Motor neuron (in vitro differentiated cells): ENCODE results near the gene DMAC2L. TPM values are rescaled to one million over a fixed set of nuclear protein-coding genes. Genes with fewer than 3 reads are reported as not detected.

Experiments
- ATAC-seq, 8 experiments: fragments of 200-7000 bp; cut with Tn5 transposase; replicated peaks in 6 of 8; 2 replicates each; pipeline ENCODE4 v1.8.0; 2021; ENCODE audit warnings: mild to moderate bottlenecking in 8 of 8, moderate library complexity in 8 of 8
- H3K27ac ChIP-seq, 2 donors: fragments of 250-450 bp; sonication (Bioruptor Pico); 2 replicates each; pipeline ENCODE4 v1.9.0; 2021; ENCODE audit warnings: antibody characterized with exemption in 2 of 2, mild to moderate bottlenecking in 2 of 2, moderate library complexity in 1 of 2
- H3K4me1 ChIP-seq, 2 donors: fragments of 250-450 bp; sonication (Bioruptor Pico); replicated peaks in 1 of 2; 2 replicates each; pipeline ENCODE4 v1.6.1; 2021; ENCODE audit warnings: antibody characterized with exemption in 2 of 2, mild to moderate bottlenecking in 2 of 2, moderate library complexity in 1 of 2
- H3K4me3 ChIP-seq, 5 donors: fragments of 250-450 bp; sonication (Bioruptor Pico); 2 replicates each; pipeline ENCODE4 v1.9.0; 2021; ENCODE audit warnings: antibody characterized with exemption in 5 of 5, mild to moderate bottlenecking in 5 of 5, moderate library complexity in 4 of 5
- WGBS, 10 experiments: fragments of 450-650 bp; shearing (Covaris generic); methylation state at CpG; one replicate each; pipeline ENCODE4 v1.0.0; 2022; 5-methylcytosine and 5-hydroxymethylcytosine counted together
- in situ Hi-C, 9 experiments: fragments of 400-800 bp; cut with MboI; loops; one replicate each; pipeline ENCODE4 v1.15.0; 2021; ENCODE audit warnings: low sequenced_read_pairs in 9 of 9, low pct_unique_long_range_greater_than_20kb in 2 of 9; ENCODE audit not compliant: unreplicated experiment in 9 of 9
- total RNA-seq, 8 experiments: library from RNA; unstranded; fragments of 300-600 nt; gene quantifications; 2 replicates each; pipeline versions ENCODE4 v1.2.3 to v1.2.4, GENCODE V29; 2022

The DMAC2L gene
- total RNA-seq, 8 experiments from 2014 or later: 8.8 to 19.0 (median 11.2) TPM

GRCh38 chr14:50334211-50334610 lies 22.1 kb downstream of the DMAC2L start:
- H3K4me1 ChIP-seq: peaks cover 18 to 20% of the 10 kb centered on the region in 2 donors
- in situ Hi-C loops: loop anchor here in 1 of 9 experiments (25.0 kb wide), 1 partner anchor 203 kb away; the partner anchor contains the start of gene MAP4K5
- H3K4me3 ChIP-seq: no peak overlapping the region
- no peak for ATAC-seq
- 90 to 100% (median 100%) methylated on average over 1 to 8 of the region's 8 CpGs; no CpG with 5 or more reads in 3 of the 10 experiments for WGBS, 10 experiments
- H3K27ac ChIP-seq: no peak overlapping the region

GRCh38 chr14:50335389-50335788 lies 23.3 kb downstream of the DMAC2L start:
- Histone ChIP-seq H3K4me1 (peaks cover 18 to 20% of the 10 kb centered on the region in 2 donors), H3K27ac (peak overlapping the region; percentile 79 to 88), H3K4me3 (peak overlapping the region in 4 of 5 donors; percentile 0 to 18 (median 7))
- peak; percentile 32 to 90 (median 85) for ATAC-seq
- in situ Hi-C loops: loop anchor here in 1 of 9 experiments (25.0 kb wide), 1 partner anchor 202 kb away; the partner anchor contains the start of gene MAP4K5
- 0 to 50% (median 6%) methylated on average over 3 to 7 of the region's 7 CpGs; no CpG with 5 or more reads in 2 of the 10 experiments for WGBS, 10 experiments

GRCh38 chr14:50335989-50336824 lies 24.1 kb downstream of the DMAC2L start:
- 3 to 53% (median 21%) methylated on average over 2 to 6 of the region's 7 CpGs; no CpG with 5 or more reads in 1 of the 10 experiments for WGBS, 10 experiments
- ATAC-seq: peak; percentile 22 to 86 (median 80)
- H3K4me1 ChIP-seq: peaks cover 18 to 20% of the 10 kb centered on the region in 2 donors
- peak overlapping the region; percentile 79 to 88 for H3K27ac ChIP-seq
- in situ Hi-C loops: loop anchor here in 1 of 9 experiments (25.0 kb wide), 1 partner anchor 201 kb away; the partner anchor contains the start of gene MAP4K5
- H3K4me3 ChIP-seq: peak overlapping the region in 3 of 5 donors; percentile 2 to 18 (median 13)

DNA sequence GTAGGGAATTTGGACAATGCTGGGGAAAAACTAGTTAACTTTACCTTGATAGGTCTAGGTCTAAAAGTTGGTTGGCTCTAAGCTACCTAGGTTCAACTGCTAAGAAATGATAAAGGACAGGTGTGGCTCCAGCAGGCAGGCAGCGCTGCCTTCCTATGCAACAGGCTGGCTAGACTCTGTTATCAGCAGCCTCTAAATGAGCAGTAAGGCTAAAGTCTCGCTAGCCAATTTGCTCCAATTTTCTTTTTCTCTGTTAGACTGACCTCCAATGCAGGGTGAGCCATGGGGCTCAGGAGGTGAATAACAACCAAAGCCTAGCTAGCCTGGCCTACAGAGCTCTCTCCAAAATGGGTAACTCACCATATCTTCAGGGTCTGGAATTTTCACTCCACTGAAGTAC lies 26.5 kb downstream of the DMAC2L start:
- in situ Hi-C loops: loop anchor here in 1 of 9 experiments (25.0 kb wide), 1 partner anchor 199 kb away; the partner anchor contains the start of gene MAP4K5
- Histone ChIP-seq H3K4me3 (no peak overlapping the region), H3K27ac (no peak overlapping the region), H3K4me1 (peaks cover 18 to 20% of the 10 kb centered on the region in 2 donors)
- WGBS, 10 experiments: 89 to 100% (median 100%) methylated on average over 1 to 2 of the region's 2 CpGs; no CpG with 5 or more reads in 3 of the 10 experiments
- no peak for ATAC-seq

- Histone ChIP-seq H3K4me1 (peaks cover 18 to 20% of the 10 kb centered on the region in 2 donors), H3K27ac (no peak overlapping the region), H3K4me3 (no peak overlapping the region)
- in situ Hi-C loops: loop anchor here in 1 of 9 experiments (25.0 kb wide), 1 partner anchor 198 kb away; the partner anchor contains the start of gene MAP4K5
- 40 to 100% (median 83%) methylated on average over 1 to 3 of the region's 3 CpGs; no CpG with 5 or more reads in 3 of the 10 experiments for WGBS, 10 experiments
- ATAC-seq: no peak
Measured at GRCh38 chr14:50339178-50339804, 27.2 kb downstream of the DMAC2L start.

DNA sequence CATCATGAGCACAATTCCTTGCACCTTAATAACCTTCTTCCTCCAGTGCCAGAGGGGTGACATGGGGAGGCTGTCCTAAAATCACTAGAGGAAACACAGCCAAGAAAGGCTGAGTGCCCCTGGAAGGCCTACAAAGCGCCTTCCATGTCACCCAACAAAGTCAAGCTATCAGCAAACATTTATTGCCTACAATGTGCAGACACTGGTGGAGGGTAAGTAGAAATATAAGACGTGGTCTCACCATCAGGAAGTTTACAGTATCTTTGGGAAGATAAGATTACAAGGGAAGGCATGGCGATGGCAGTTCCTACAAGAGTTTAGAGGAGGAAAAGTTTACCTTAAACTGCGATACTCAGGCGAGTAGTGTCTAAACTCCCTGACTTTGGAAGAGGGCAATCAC lies 27.9 kb downstream of the DMAC2L start:
- in situ Hi-C loops: loop anchor here in 1 of 9 experiments (25.0 kb wide), 1 partner anchor 197 kb away; the partner anchor contains the start of gene MAP4K5

GRCh38 chr14:50340963-50341362 lies 28.8 kb downstream of the DMAC2L start:
- in situ Hi-C loops: loop anchor here in 1 of 9 experiments (25.0 kb wide), 1 partner anchor 196 kb away; the partner anchor contains the start of gene MAP4K5
- Histone ChIP-seq H3K27ac (no peak overlapping the region), H3K4me3 (no peak overlapping the region), H3K4me1 (peaks cover 7 to 8% of the 10 kb centered on the region in 2 donors)
- 79 to 100% (median 87%) methylated on average over 1 to 8 of the region's 9 CpGs; no CpG with 5 or more reads in 3 of the 10 experiments for WGBS, 10 experiments
- ATAC-seq: peak in 1 of 8 experiments; percentile 31

More for the DNA sequence above, 27.9 kb downstream of the DMAC2L start:
- Histone ChIP-seq H3K4me3 (no peak overlapping the region), H3K4me1 (peaks cover 14 to 15% of the 10 kb centered on the region in 2 donors), H3K27ac (no peak overlapping the region)
- 50 to 100% (median 100%) methylated on average over 1 to 5 of the region's 5 CpGs; no CpG with 5 or more reads in 4 of the 10 experiments for WGBS, 10 experiments
- no peak for ATAC-seq

GRCh38 chr14:50342221-50343078 lies 30.3 kb downstream of the DMAC2L start:
- in situ Hi-C loops: loop anchor here in 1 of 9 experiments (25.0 kb wide), 1 partner anchor 195 kb away; the partner anchor contains the start of gene MAP4K5
- H3K27ac ChIP-seq: no peak overlapping the region
- no peak overlapping the region for H3K4me3 ChIP-seq

GRCh38 chr14:50343434-50343833 lies 31.3 kb downstream of the DMAC2L start:
- Histone ChIP-seq H3K27ac (no peak overlapping the region), H3K4me3 (no peak overlapping the region), H3K4me1 (no peaks in the 10 kb centered on the region)
- WGBS, 10 experiments: 0 to 100% (median 60%) methylated on average over 1 of the region's 1 CpG; no CpG with 5 or more reads in 3 of the 10 experiments
- peak in 2 of 8 experiments; percentile 5 to 24 for ATAC-seq
- in situ Hi-C loops: loop anchor here in 1 of 9 experiments (25.0 kb wide), 1 partner anchor 194 kb away; the partner anchor contains the start of gene MAP4K5

More at GRCh38 chr14:50342221-50343078, 30.3 kb downstream of the DMAC2L start:
- peak; percentile 58 to 96 (median 80) for ATAC-seq
- WGBS, 10 experiments: 0 to 100% (median 40%) methylated on average over 1 to 6 of the region's 8 CpGs; no CpG with 5 or more reads in 1 of the 10 experiments
- no peaks in the 10 kb centered on the region for H3K4me1 ChIP-seq

GRCh38 chr14:50344116-50344775 lies 32.1 kb downstream of the DMAC2L start:
- ATAC-seq: peak in 1 of 8 experiments; percentile 8
- H3K27ac ChIP-seq: no peak overlapping the region
- in situ Hi-C loops: loop anchor here in 1 of 9 experiments (25.0 kb wide), 1 partner anchor 193 kb away; the partner anchor contains the start of gene MAP4K5
- H3K4me3 ChIP-seq: no peak overlapping the region
- 45 to 100% (median 96%) methylated on average over 1 to 7 of the region's 7 CpGs; no CpG with 5 or more reads in 1 of the 10 experiments for WGBS, 10 experiments
- H3K4me1 ChIP-seq: no peaks in the 10 kb centered on the region

DNA sequence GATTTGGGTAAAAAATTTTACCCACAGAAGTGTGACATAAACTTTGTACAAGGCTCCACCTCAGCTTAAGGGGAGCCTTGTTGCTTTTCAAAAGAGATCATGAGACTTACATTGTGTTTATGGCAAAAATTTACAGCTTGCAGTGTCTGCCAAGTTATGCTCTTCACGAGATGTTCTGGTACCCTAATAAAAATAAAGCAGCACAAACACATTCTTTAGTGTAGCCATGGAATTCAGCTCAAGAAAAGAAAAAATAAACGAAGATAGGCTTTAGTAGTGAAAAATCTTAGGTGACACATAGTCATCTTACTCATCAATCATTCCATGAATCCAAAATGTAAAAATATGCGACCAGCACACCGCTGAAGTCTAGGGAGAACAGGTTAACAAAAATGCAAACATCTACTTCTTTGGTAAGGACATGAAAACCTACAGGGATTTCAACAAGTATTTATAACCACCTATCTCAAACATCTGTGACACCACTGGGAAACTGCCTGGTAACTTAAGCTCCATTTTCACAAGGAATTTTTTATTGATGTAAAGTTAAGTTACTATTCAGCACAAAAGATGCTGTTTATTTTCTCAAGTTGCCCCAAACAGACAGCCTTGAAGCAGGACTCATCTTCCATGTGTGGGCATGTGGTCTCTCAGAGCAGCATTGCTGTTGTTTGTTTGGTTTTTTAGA lies 32.9 kb downstream of the DMAC2L start:
- no peak for ATAC-seq
- Histone ChIP-seq H3K4me1 (no peaks in the 10 kb centered on the region), H3K27ac (no peak overlapping the region), H3K4me3 (no peak overlapping the region)
- 12 to 91% (median 54%) methylated on average over 1 to 4 of the region's 4 CpGs for WGBS, 10 experiments
- in situ Hi-C loops: loop anchor here in 1 of 9 experiments (25.0 kb wide), 1 partner anchor 192 kb away; the partner anchor contains the start of gene MAP4K5
